Hepatocyte (in vitro differentiated cells): ENCODE data around the gene PLPP4.

ENCODE experiments used
- CTCF ChIP-seq: fragments of 200-600 bp; sonication (generic); IDR thresholded peaks from 2 replicates; pipeline ENCODE4 v1.5.1; 2016; ENCODE audit warnings: antibody characterized with exemption, mild to moderate bottlenecking; ENCODE audit not compliant: poor library complexity
- EZH2 ChIP-seq: fragments of 200-600 bp; sonication (generic); IDR thresholded peaks from 2 replicates; pipeline ENCODE4 v1.6.1; 2016; ENCODE audit warnings: antibody characterized with exemption, mild to moderate bottlenecking, borderline replicate concordance
- EZH2phosphoT487 ChIP-seq: fragments of 200-600 bp; sonication (generic); IDR thresholded peaks from one replicate; pipeline ENCODE4 v1.6.1; 2018; ENCODE audit warnings: antibody characterized with exemption, mild to moderate bottlenecking, low read depth, moderate library complexity; ENCODE audit not compliant: unreplicated experiment, severe bottlenecking

GRCh38 chr10:120428754-120429153, 28.3 kb upstream of the PLPP4 start:
- TF ChIP-seq CTCF (no peak), EZH2phosphoT487 (no peak), EZH2 (no peak)
